ENCODE data around the gene SLC9A3.

DNA sequence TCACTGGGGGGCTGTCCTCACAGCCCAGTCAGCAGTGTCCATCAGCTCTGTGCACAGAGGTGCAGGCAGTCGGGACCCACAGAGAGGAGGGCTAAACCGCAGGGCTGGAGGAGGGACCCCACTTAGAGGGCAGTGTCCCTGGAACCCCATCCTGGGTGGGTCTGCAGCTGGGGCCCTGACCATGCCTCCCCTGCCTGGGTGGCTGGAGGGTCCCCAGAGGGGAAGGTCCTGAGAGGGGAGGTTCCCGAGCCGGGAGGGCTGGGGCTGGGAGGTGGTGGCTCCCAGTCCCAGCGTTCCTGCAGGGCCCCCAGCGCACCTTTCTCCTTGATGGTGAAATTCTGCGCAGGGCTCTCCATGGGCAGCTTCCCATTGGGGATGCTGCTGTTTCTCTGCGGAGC is 48.5 kb downstream of the SLC9A3 start:
- TF ChIP-seq CTCF (IDR thresholded peaks at IDR 0.05) (no peak), POLR2AphosphoS5 (IDR thresholded peaks at IDR 0.05) (no peak), POLR2A (IDR thresholded peaks at IDR 0.05; ENCODE audit: low read depth) (no peak), EP300 (IDR thresholded peaks at IDR 0.05) (no peak)

Data from esophagus muscularis mucosa (tissue), 4 donors.